GM21723 (cell line): Measurements from ENCODE around the gene RUVBL2.

Experiments used
- ATAC-seq: cut with Tn5 transposase; IDR thresholded peaks from one replicate; pipeline ENCODE4 v1.9.1; 2021; ENCODE audit warnings: mild to moderate bottlenecking, moderate library complexity; ENCODE audit not compliant: unreplicated experiment

The RUVBL2 gene

GRCh38 chr19:48963371-48964204 lies 30.1 kb upstream of the RUVBL2 start:
- no peak for ATAC-seq

GRCh38 chr19:48964205-48965039 lies 29.3 kb upstream of the RUVBL2 start:
- no peak for ATAC-seq

- ATAC-seq, result peak; percentile 54
Observed at GRCh38 chr19:48965040-48965805, 28.5 kb upstream of the RUVBL2 start, which contains the start of gene FTL. Gene FTL (plus strand): TSS chr19:48965309. CDS start chr19:48965508, 199 bp downstream.

- peak; percentile 22 for ATAC-seq
Observed at GRCh38 chr19:48965806-48966540, 27.7 kb upstream of the RUVBL2 start.

- no peak for ATAC-seq
Observed at GRCh38 chr19:48966541-48967345, 26.9 kb upstream of the RUVBL2 start.

- ATAC-seq, result no peak
Observed at GRCh38 chr19:48967346-48968178, 26.1 kb upstream of the RUVBL2 start.

- no peak for ATAC-seq
Observed at GRCh38 chr19:48968179-48968661, 25.5 kb upstream of the RUVBL2 start.

GRCh38 chr19:48968813-48969218 lies 24.9 kb upstream of the RUVBL2 start:
- no peak for ATAC-seq

GRCh38 chr19:48969276-48970138 lies 24.2 kb upstream of the RUVBL2 start:
- no peak for ATAC-seq

GRCh38 chr19:48970139-48970766 lies 23.4 kb upstream of the RUVBL2 start:
- ATAC-seq, result no peak

GRCh38 chr19:48970923-48971395 lies 22.7 kb upstream of the RUVBL2 start:
- no peak for ATAC-seq

- ATAC-seq, result no peak
Observed at GRCh38 chr19:48975947-48976847, 17.5 kb upstream of the RUVBL2 start.

GRCh38 chr19:48977061-48977460 lies 16.6 kb upstream of the RUVBL2 start:
- ATAC-seq, result no peak

- no peak for ATAC-seq
Observed at GRCh38 chr19:48982280-48982679, 11.4 kb upstream of the RUVBL2 start.

GRCh38 chr19:48985711-48986110 lies 8.0 kb upstream of the RUVBL2 start:
- no peak for ATAC-seq

- no peak for ATAC-seq
Observed at GRCh38 chr19:48986211-48986610, 7.5 kb upstream of the RUVBL2 start.
